Measurements from ENCODE around the gene VIPR2. TPM values are rescaled to one million over a fixed set of nuclear protein-coding genes. Genes with fewer than 3 reads are reported as not detected.

Gene VIPR2
- polyA plus RNA-seq, 1 experiment = not detected

DNA sequence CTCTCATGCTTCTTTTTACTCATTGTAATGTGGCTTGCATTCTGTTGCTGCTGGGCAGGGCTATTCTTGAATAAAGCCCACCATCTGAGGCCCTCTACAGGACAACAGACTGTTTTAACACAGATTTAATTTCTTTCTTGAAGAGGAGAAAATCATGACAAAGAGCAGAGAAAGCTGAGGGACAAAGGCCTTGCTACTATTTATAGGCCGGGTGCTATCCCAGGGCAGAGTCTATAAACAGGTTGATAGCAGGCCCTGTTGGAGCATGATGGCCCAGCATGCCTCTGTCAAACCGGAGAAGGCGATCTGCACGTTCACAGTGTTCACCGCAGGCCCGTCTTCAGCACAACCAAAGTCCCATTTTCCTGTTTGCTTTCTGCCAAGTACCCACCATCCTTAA lies 3.0 kb downstream of the VIPR2 start:
- Histone ChIP-seq H3K36me3 (ENCODE audit: control insufficient read depth, insufficient read depth, low read length) (no peaks in the 10 kb centered on the region), H3K4me3 (ENCODE audit: low read depth, low read length) (no peak overlapping the region), H3K27me3 (ENCODE audit: control insufficient read depth, insufficient read depth, low read length) (peaks cover 1% of the 10 kb centered on the region; the same call in 1 of the 2 replicates)
- CTCF ChIA-PET = no interaction called here
- POLR2A ChIA-PET = no interaction called here
- no peak for DNase-seq (ENCODE audit: low read depth)
- TF ChIP-seq, protein P1, sequence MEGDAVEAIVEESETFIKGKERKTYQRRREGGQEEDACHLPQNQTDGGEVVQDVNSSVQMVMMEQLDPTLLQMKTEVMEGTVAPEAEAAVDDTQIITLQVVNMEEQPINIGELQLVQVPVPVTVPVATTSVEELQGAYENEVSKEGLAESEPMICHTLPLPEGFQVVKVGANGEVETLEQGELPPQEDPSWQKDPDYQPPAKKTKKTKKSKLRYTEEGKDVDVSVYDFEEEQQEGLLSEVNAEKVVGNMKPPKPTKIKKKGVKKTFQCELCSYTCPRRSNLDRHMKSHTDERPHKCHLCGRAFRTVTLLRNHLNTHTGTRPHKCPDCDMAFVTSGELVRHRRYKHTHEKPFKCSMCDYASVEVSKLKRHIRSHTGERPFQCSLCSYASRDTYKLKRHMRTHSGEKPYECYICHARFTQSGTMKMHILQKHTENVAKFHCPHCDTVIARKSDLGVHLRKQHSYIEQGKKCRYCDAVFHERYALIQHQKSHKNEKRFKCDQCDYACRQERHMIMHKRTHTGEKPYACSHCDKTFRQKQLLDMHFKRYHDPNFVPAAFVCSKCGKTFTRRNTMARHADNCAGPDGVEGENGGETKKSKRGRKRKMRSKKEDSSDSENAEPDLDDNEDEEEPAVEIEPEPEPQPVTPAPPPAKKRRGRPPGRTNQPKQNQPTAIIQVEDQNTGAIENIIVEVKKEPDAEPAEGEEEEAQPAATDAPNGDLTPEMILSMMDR (IDR thresholded peaks at IDR 0.05; ENCODE audit: insufficient read depth, low read depth, low read length) = no peak

DNA sequence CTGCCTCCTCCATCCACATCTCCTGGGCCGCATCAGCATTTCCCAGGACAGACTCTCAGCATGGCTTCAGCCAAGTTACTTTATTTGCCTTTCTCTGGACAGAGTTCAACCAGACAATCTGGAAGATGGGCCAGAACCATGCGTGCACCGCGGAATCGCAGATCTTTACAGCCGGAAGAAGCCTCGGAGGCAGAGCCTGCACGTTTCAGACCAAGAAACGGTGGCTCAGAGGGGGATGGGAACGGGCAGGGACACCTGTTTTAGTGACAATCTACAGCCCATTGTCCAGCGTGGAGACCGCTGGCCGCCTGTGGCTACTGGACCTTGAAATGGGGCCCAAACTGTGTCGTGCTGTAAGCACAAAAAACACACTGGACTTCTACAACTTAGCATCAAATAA lies 3.5 kb downstream of the VIPR2 start:
- TF ChIP-seq, protein P1 (IDR thresholded peaks at IDR 0.05; ENCODE audit: insufficient read depth, low read depth, low read length) = no peak
- POLR2A ChIA-PET = no interaction called here
- no peak overlapping the region for H3K4me3 ChIP-seq (ENCODE audit: low read depth, low read length)
- CTCF ChIA-PET = no interaction called here
- H3K27me3 ChIP-seq (ENCODE audit: control insufficient read depth, insufficient read depth, low read length) = peaks cover 1% of the 10 kb centered on the region; the same call in 1 of the 2 replicates
- no peak for DNase-seq (ENCODE audit: low read depth)
- no peaks in the 10 kb centered on the region for H3K36me3 ChIP-seq (ENCODE audit: control insufficient read depth, insufficient read depth, low read length)

GRCh38 chr7:159140170-159140910 lies 4.3 kb downstream of the VIPR2 start:
- ChIA-PET CTCF (no interaction called here), POLR2A (no interaction called here)

DNA sequence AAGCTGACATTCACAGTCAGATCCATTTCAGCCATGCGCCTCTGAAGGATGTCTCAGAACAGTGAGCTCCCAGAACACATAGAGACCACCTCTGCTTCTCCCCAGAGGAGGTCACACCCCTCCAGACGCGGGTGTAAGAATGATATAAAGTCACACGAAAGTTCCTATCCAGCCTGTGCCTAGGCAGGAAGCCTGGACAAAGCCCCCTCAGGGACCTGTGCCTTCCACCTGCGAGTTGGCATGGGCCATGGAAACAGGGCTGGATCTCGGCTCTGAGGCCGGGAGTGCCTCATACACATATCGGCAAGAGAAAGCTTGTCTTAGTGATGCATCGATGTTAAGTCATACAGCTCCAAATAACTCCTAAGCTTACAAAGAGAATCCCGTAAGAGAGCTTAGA lies 5.0 kb downstream of the VIPR2 start:
- TF ChIP-seq, protein P1 (IDR thresholded peaks at IDR 0.05; ENCODE audit: insufficient read depth, low read depth, low read length) = no peak
- POLR2A ChIA-PET = no interaction called here
- no peak for DNase-seq (ENCODE audit: low read depth)
- H3K4me3 ChIP-seq (ENCODE audit: low read depth, low read length) = no peak overlapping the region
- 0 out of 2 replicates have a peak, but pooled peaks cover 1% of the 10 kb centered on the region for H3K27me3 ChIP-seq (ENCODE audit: control insufficient read depth, insufficient read depth, low read length)
- CTCF ChIA-PET = no interaction called here
- H3K36me3 ChIP-seq (ENCODE audit: control insufficient read depth, insufficient read depth, low read length) = no peaks in the 10 kb centered on the region

More at GRCh38 chr7:159140170-159140910, 4.3 kb downstream of the VIPR2 start:
- Histone ChIP-seq H3K27me3 (ENCODE audit: control insufficient read depth, insufficient read depth, low read length) (peaks cover 1% of the 10 kb centered on the region; the same call in 1 of the 2 replicates), H3K4me3 (ENCODE audit: low read depth, low read length) (no peak overlapping the region), H3K36me3 (ENCODE audit: control insufficient read depth, insufficient read depth, low read length) (no peaks in the 10 kb centered on the region)
- DNase-seq (ENCODE audit: low read depth) = no peak
- TF ChIP-seq, protein P1 (IDR thresholded peaks at IDR 0.05; ENCODE audit: insufficient read depth, low read depth, low read length) = no peak

DNA sequence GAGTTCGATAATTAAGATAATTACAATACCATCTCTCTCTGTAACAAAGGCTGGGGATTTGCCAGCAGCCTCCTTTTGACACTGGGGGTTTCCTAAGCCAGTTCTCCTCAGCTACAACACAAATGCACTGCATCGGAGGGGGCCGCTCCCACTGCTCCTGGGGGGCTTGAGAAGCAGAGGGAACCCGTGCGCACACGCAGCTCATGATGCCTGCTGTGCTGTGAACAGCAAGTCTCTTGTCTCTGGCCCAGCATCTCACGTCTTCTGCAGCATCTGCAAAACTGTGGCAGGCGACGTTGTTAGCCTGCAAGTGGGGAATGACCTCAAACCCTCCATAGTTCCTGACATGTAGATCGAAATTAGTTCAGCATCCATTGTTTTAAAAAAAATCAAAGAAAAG lies 5.5 kb downstream of the VIPR2 start:
- POLR2A ChIA-PET = no interaction called here
- TF ChIP-seq, protein P1 (IDR thresholded peaks at IDR 0.05; ENCODE audit: insufficient read depth, low read depth, low read length) = no peak
- CTCF ChIA-PET = no interaction called here

More for the DNA sequence above, 5.5 kb downstream of the VIPR2 start:
- 0 out of 2 replicates have a peak, but pooled peaks cover 1% of the 10 kb centered on the region for H3K27me3 ChIP-seq (ENCODE audit: control insufficient read depth, insufficient read depth, low read length)
- DNase-seq (ENCODE audit: low read depth) = no peak
- H3K36me3 ChIP-seq (ENCODE audit: control insufficient read depth, insufficient read depth, low read length) = no peaks in the 10 kb centered on the region
- no peak overlapping the region for H3K4me3 ChIP-seq (ENCODE audit: low read depth, low read length)
